Peyer's patch (tissue), 4 donors: ENCODE results near the gene PPP1R14D. TPM values are rescaled to one million over a fixed set of nuclear protein-coding genes. Genes with fewer than 3 reads are reported as not detected.
"Not testable (repeated sequence)": the region's sequence is repeated elsewhere in the genome, so short reads cannot be mapped to it uniquely, and the experiment has no call there.

Experiments
- DNase-seq, 3 donors: peaks; one replicate each; pipeline ENCODE4 v3.0.0-alpha.2; 2017 to 2019
- H3K27ac ChIP-seq, 4 donors: fragments of 200-600 bp; sonication (generic); one replicate each; pipeline ENCODE4 v1.5.1; 2016 to 2019
- H3K27me3 ChIP-seq, 2 donors: fragments of 200-600 bp; sonication (generic); one replicate each; pipeline ENCODE4 v1.5.1; 2019
- H3K36me3 ChIP-seq, 3 donors: fragments of 200-600 bp; sonication (generic); one replicate each; pipeline ENCODE4 v1.5.1; 2016 to 2019
- H3K4me1 ChIP-seq, 4 donors: fragments of 200-600 bp; sonication (generic); one replicate each; pipeline ENCODE4 v1.5.1; 2016 to 2019
- H3K4me3 ChIP-seq, 4 donors: fragments of 200-600 bp; sonication (generic); 1 replicate in 3 of 4; 2 replicates in 1 of 4; pipeline ENCODE4 v1.5.1; 2016 to 2019; ENCODE audit warnings: mild to moderate bottlenecking in 1 of 4
- H3K9me3 ChIP-seq, 4 donors: fragments of 200-600 bp; sonication (generic); one replicate each; pipeline ENCODE4 v1.5.1; 2016 to 2019; ENCODE audit warnings: mild to moderate bottlenecking in 1 of 4
- CTCF ChIP-seq, 6 experiments: fragments of 450-650 bp in 4 of 6; fragments of 200-600 bp in 2 of 6; sonication (generic) in 1 of 6; IDR thresholded peaks; one replicate each; pipeline ENCODE4 v1.5.1; 2017 to 2019; ENCODE audit warnings: antibody characterized with exemption in 6 of 6, mild to moderate bottlenecking in 3 of 6, moderate library complexity in 1 of 6
- POLR2A ChIP-seq, 2 donors: fragments of 450-650 bp; IDR thresholded peaks; one replicate each; pipeline ENCODE4 v1.5.1; 2017; ENCODE audit warnings: antibody characterized with exemption in 2 of 2, mild to moderate bottlenecking in 2 of 2, moderate library complexity in 2 of 2
- total RNA-seq, 4 donors: library from RNA; depleted of rRNA; stranded (reverse); fragments of >200 nt; gene quantifications; one replicate each; pipeline ENCODE4 v1.1.0, GENCODE V29; 2016

PPP1R14D gene
- total RNA-seq, 4 donors from 2014 or later: 42.9 to 217 (median 148) TPM

- H3K36me3 ChIP-seq: no peaks in the 10 kb centered on the region
- no peaks in the 10 kb centered on the region for H3K9me3 ChIP-seq
- peaks cover 0 to 11% (median 0%) of the 10 kb centered on the region in 4 donors for H3K4me1 ChIP-seq
- no peaks in the 10 kb centered on the region for H3K27me3 ChIP-seq
- no peak overlapping the region for H3K27ac ChIP-seq
- H3K4me3 ChIP-seq: no peak overlapping the region
- TF ChIP-seq POLR2A (IDR thresholded peaks at IDR 0.05): no peak
- TF ChIP-seq CTCF (IDR thresholded peaks at IDR 0.05): no peak
- DNase-seq: no peak
Measured at GRCh38 chr15:40863660-40864270, 35.3 kb upstream of the PPP1R14D start.

DNA sequence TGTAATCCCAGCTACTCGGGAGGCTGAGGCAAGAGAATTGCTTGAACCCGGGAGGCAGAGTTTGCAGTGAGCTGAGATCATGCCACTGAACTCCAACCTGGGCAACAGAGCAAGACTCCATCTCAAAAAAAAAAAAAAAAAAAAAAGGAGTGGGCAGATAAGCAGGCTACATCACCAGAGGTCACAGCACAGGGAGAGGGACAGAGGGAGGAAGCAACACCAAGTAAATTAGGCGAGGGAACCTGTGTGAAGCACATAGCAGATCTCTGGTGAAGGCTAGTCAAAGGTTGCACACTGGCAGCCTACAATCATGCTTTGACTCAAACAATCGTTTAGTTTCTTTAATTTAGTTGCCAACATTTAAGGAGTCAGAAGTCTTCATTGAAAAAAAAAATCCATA, 32.6 kb upstream of the PPP1R14D start:
- Histone ChIP-seq H3K36me3 (peaks cover 0 to 12% (median 0%) of the 10 kb centered on the region in 3 donors), H3K4me1 (peaks cover 0 to 24% (median 0%) of the 10 kb centered on the region in 4 donors)
- H3K27ac ChIP-seq, DNase-seq, H3K4me3 ChIP-seq, H3K27me3 ChIP-seq, H3K9me3 ChIP-seq: not testable (repeated sequence)

- peak; percentile 71 to 92 (median 91) for DNase-seq
Measured at GRCh38 chr15:40859206-40859851, 30.8 kb upstream of the PPP1R14D start.

DNA sequence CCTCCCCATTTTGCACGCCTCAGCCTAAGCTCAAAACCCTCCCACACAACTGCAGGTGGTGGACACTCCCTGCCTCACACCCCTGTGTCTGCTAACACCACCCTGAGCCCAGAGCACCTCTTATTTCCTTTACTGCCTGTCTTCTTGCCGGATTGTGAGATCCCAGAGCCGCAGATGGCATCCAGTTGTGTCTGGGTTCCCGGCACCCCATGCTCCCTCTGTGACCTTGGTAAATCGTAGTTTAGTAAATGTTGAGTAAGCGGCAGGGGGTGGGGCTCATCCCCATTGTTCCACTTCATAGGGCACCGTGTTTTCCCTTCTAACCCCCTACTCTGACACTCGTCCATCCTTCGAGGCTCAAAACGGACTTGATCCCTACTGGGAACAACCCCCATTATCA, 30.2 kb upstream of the PPP1R14D start:
- peaks cover 0 to 19% (median 0%) of the 10 kb centered on the region in 4 donors for H3K4me1 ChIP-seq
- H3K27ac ChIP-seq: peak overlapping the region in 1 of 4 donors; percentile 62

More at GRCh38 chr15:40859206-40859851, 30.8 kb upstream of the PPP1R14D start:
- TF ChIP-seq CTCF (IDR thresholded peaks at IDR 0.05) (peak; percentile 28 to 84 (median 78)), POLR2A (IDR thresholded peaks at IDR 0.05) (no peak)
- Histone ChIP-seq H3K27ac (peak overlapping the region in 2 of 4 donors; percentile 30 to 62), H3K9me3 (no peaks in the 10 kb centered on the region), H3K27me3 (no peaks in the 10 kb centered on the region), H3K36me3 (peaks cover 0 to 30% (median 0%) of the 10 kb centered on the region in 3 donors), H3K4me1 (peaks cover 0 to 24% (median 0%) of the 10 kb centered on the region in 4 donors), H3K4me3 (no peak overlapping the region)

GRCh38 chr15:40857601-40858341, 29.3 kb upstream of the PPP1R14D start:
- Histone ChIP-seq H3K9me3 (no peaks in the 10 kb centered on the region), H3K27ac (peak overlapping the region in 3 of 4 donors; percentile 16 to 78 (median 41))
- TF ChIP-seq POLR2A (IDR thresholded peaks at IDR 0.05) (no peak), CTCF (IDR thresholded peaks at IDR 0.05) (peak; percentile 84 to 97 (median 96))

More for the DNA sequence above, 30.2 kb upstream of the PPP1R14D start:
- Histone ChIP-seq H3K4me3 (no peak overlapping the region), H3K27me3 (no peaks in the 10 kb centered on the region), H3K36me3 (peaks cover 0 to 37% (median 0%) of the 10 kb centered on the region in 3 donors), H3K9me3 (no peaks in the 10 kb centered on the region)
- no peak for DNase-seq
- TF ChIP-seq POLR2A (IDR thresholded peaks at IDR 0.05) (no peak), CTCF (IDR thresholded peaks at IDR 0.05) (no peak)

More at GRCh38 chr15:40857601-40858341, 29.3 kb upstream of the PPP1R14D start:
- peaks cover 0 to 27% (median 3%) of the 10 kb centered on the region in 4 donors for H3K4me1 ChIP-seq
- H3K36me3 ChIP-seq: peaks cover 0 to 46% (median 0%) of the 10 kb centered on the region in 3 donors
- H3K4me3 ChIP-seq: no peak overlapping the region
- H3K27me3 ChIP-seq: no peaks in the 10 kb centered on the region
- DNase-seq: peak; percentile 64 to 89 (median 88)
